Measurements from ENCODE around the gene ZNF700.

Gene ZNF700

DNA sequence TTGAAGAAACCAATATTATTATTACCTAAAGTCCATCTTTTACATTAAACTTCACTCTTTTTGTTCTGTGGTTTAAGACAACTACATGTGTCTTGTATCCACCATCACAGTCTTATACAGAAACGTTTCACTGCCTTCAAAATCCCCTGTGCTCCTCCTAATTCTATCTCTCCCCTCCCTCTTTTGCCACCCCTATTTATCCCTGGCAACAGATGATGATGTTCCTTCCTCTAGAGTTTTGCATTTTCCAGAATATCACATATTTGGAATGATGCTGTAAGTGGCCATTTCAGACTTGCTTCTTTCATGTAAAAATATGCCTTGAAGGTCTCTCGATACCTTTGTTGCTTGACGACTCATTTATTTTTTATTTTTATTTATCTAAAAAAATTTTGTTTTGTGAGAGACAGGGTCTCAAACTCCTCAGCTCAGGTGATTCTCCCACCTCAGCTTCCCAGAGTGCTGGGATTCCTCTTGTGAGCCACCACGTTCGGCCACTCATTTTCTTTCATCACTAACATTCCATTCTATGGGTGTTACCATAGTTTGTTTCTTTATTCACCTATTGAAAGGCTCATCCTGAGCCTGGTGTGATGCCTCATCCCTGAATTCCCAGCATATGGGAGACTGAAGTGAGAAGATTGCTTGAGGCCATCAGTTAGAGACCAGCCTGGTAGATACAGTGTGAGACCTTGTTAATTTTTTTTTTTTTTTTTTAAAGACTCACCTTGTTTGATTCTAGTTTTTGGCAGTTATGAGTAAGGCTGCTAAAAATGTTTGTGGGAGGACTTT, 48.3 kb downstream of the ZNF700 start:
- no peak overlapping the region for H3K4me3 ChIP-seq (replicated peaks; ENCODE audit: insufficient read depth, low read length)
- DNase-seq (ENCODE audit: low read depth in 1 of 2, low spot score in 1 of 2), result no peak
- TF ChIP-seq SPI1 (IDR thresholded peaks at IDR 0.05; ENCODE audit: borderline replicate concordance, low read depth) (no peak), POLR2AphosphoS5 (IDR thresholded peaks at IDR 0.05; ENCODE audit: low read depth) (no peak), GABPA (IDR thresholded peaks at IDR 0.05; ENCODE audit: low read depth) (no peak)
- TF ChIP-seq, protein P1, sequence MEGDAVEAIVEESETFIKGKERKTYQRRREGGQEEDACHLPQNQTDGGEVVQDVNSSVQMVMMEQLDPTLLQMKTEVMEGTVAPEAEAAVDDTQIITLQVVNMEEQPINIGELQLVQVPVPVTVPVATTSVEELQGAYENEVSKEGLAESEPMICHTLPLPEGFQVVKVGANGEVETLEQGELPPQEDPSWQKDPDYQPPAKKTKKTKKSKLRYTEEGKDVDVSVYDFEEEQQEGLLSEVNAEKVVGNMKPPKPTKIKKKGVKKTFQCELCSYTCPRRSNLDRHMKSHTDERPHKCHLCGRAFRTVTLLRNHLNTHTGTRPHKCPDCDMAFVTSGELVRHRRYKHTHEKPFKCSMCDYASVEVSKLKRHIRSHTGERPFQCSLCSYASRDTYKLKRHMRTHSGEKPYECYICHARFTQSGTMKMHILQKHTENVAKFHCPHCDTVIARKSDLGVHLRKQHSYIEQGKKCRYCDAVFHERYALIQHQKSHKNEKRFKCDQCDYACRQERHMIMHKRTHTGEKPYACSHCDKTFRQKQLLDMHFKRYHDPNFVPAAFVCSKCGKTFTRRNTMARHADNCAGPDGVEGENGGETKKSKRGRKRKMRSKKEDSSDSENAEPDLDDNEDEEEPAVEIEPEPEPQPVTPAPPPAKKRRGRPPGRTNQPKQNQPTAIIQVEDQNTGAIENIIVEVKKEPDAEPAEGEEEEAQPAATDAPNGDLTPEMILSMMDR (IDR thresholded peaks at IDR 0.05; ENCODE audit: insufficient read depth, low read length), result no peak
- TF ChIP-seq, protein P2, sequence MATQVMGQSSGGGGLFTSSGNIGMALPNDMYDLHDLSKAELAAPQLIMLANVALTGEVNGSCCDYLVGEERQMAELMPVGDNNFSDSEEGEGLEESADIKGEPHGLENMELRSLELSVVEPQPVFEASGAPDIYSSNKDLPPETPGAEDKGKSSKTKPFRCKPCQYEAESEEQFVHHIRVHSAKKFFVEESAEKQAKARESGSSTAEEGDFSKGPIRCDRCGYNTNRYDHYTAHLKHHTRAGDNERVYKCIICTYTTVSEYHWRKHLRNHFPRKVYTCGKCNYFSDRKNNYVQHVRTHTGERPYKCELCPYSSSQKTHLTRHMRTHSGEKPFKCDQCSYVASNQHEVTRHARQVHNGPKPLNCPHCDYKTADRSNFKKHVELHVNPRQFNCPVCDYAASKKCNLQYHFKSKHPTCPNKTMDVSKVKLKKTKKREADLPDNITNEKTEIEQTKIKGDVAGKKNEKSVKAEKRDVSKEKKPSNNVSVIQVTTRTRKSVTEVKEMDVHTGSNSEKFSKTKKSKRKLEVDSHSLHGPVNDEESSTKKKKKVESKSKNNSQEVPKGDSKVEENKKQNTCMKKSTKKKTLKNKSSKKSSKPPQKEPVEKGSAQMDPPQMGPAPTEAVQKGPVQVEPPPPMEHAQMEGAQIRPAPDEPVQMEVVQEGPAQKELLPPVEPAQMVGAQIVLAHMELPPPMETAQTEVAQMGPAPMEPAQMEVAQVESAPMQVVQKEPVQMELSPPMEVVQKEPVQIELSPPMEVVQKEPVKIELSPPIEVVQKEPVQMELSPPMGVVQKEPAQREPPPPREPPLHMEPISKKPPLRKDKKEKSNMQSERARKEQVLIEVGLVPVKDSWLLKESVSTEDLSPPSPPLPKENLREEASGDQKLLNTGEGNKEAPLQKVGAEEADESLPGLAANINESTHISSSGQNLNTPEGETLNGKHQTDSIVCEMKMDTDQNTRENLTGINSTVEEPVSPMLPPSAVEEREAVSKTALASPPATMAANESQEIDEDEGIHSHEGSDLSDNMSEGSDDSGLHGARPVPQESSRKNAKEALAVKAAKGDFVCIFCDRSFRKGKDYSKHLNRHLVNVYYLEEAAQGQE (IDR thresholded peaks at IDR 0.05; ENCODE audit: insufficient replicate concordance, low read depth), result no peak
- H3K27ac ChIP-seq (replicated peaks), result no peak overlapping the region
- no peaks in the 10 kb centered on the region for H3K27me3 ChIP-seq (ENCODE audit: insufficient read depth, poor library complexity, severe bottlenecking)

DNA sequence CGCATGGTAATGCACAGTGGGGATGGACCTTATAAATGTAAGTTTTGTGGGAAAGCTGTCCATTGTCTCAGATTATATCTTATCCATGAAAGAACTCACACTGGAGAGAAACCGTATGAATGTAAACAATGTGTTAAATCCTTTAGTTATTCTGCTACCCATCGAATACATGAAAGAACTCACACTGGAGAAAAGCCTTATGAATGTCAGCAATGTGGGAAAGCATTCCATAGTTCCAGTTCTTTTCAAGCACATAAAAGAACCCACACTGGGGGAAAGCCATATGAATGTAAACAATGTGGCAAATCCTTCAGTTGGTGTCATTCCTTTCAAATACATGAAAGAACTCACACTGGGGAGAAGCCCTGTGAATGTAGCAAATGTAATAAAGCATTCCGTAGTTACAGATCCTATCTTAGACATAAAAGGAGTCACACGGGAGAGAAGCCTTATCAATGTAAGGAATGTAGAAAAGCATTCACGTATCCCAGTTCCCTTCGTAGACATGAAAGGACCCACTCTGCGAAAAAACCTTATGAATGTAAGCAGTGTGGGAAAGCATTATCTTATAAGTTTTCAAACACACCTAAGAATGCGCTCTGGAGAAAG, 53.7 kb downstream of the ZNF700 start:
- Histone ChIP-seq H3K27ac (replicated peaks) (no peak overlapping the region), H3K4me3 (replicated peaks; ENCODE audit: insufficient read depth, low read length) (no peak overlapping the region), H3K27me3 (ENCODE audit: insufficient read depth, poor library complexity, severe bottlenecking) (no peaks in the 10 kb centered on the region)
- no peak for DNase-seq (ENCODE audit: low read depth in 1 of 2, low spot score in 1 of 2)
- TF ChIP-seq, protein P2 (IDR thresholded peaks at IDR 0.05; ENCODE audit: insufficient replicate concordance, low read depth), result no peak
- TF ChIP-seq SPI1 (IDR thresholded peaks at IDR 0.05; ENCODE audit: borderline replicate concordance, low read depth) (no peak), POLR2AphosphoS5 (IDR thresholded peaks at IDR 0.05; ENCODE audit: low read depth) (no peak), GABPA (IDR thresholded peaks at IDR 0.05; ENCODE audit: low read depth) (no peak)
- TF ChIP-seq, protein P1 (IDR thresholded peaks at IDR 0.05; ENCODE audit: insufficient read depth, low read length), result no peak

DNA sequence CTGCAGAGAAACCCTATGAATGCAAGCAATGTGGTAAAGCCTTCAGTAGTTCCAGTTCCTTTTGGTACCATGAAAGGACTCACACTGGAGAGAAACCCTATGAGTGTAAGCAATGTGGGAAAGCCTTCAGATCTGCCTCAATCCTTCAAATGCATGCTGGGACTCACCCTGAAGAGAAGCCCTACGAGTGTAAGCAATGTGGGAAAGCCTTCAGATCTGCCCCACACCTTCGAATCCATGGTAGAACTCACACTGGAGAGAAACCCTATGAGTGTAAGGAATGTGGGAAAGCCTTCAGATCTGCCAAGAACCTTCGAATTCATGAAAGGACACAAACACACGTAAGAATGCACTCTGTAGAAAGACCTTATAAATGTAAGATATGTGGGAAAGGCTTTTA, 54.6 kb downstream of the ZNF700 start:
- Histone ChIP-seq H3K27ac (replicated peaks) (no peak overlapping the region), H3K4me3 (replicated peaks; ENCODE audit: insufficient read depth, low read length) (no peak overlapping the region), H3K27me3 (ENCODE audit: insufficient read depth, poor library complexity, severe bottlenecking) (no peaks in the 10 kb centered on the region)
- DNase-seq (ENCODE audit: low read depth in 1 of 2, low spot score in 1 of 2), result no peak
- TF ChIP-seq GABPA (IDR thresholded peaks at IDR 0.05; ENCODE audit: low read depth), result no peak
- no peak for TF ChIP-seq SPI1 (IDR thresholded peaks at IDR 0.05; ENCODE audit: borderline replicate concordance, low read depth)
- no peak for TF ChIP-seq POLR2AphosphoS5 (IDR thresholded peaks at IDR 0.05; ENCODE audit: low read depth)
- TF ChIP-seq, protein P1 (IDR thresholded peaks at IDR 0.05; ENCODE audit: insufficient read depth, low read length), result no peak
- TF ChIP-seq, protein P2 (IDR thresholded peaks at IDR 0.05; ENCODE audit: insufficient replicate concordance, low read depth), result no peak
